HEK293 (cell line): Measurements from ENCODE around the gene TSC22D2.
"Not testable (repeated sequence)": the region's sequence is repeated elsewhere in the genome, so short reads cannot be mapped to it uniquely, and the experiment has no call there.

Experiments used
- CTCF ChIP-seq: fragments of 450-650 bp; formaldehyde crosslinking; IDR thresholded peaks from 2 replicates; pipeline ENCODE4 v1.5.1; 2016; ENCODE audit warnings: missing biosample characterization, missing genetic modification characterization
- GLI4 ChIP-seq: fragments of 450-650 bp; formaldehyde crosslinking; IDR thresholded peaks from 2 replicates; pipeline ENCODE4 v1.5.1; 2016; ENCODE audit warnings: missing biosample characterization, missing genetic modification characterization
- REST ChIP-seq: fragments of 450-650 bp; formaldehyde crosslinking; IDR thresholded peaks from 2 replicates; pipeline ENCODE4 v1.5.1; 2016; ENCODE audit warnings: missing biosample characterization, missing genetic modification characterization
- ZNF133 ChIP-seq: fragments of 450-650 bp; formaldehyde crosslinking; IDR thresholded peaks from 2 replicates; pipeline ENCODE4 v1.5.1; 2016; ENCODE audit warnings: missing biosample characterization, missing genetic modification characterization
- ZNF140 ChIP-seq: fragments of 450-650 bp; formaldehyde crosslinking; IDR thresholded peaks from 2 replicates; pipeline ENCODE4 v1.5.1; 2016; ENCODE audit warnings: missing biosample characterization, missing genetic modification characterization
- ZNF146 ChIP-seq: fragments of 450-650 bp; formaldehyde crosslinking; IDR thresholded peaks from 2 replicates; pipeline ENCODE4 v1.5.1; 2016; ENCODE audit warnings: missing biosample characterization, missing genetic modification characterization
- ZNF280D ChIP-seq: fragments of 450-650 bp; formaldehyde crosslinking; IDR thresholded peaks from 2 replicates; pipeline ENCODE4 v1.5.1; 2016; ENCODE audit warnings: missing biosample characterization, missing genetic modification characterization
- ZSCAN18 ChIP-seq: fragments of 450-650 bp; formaldehyde crosslinking; IDR thresholded peaks from 2 replicates; pipeline ENCODE4 v1.5.1; 2016; ENCODE audit warnings: missing biosample characterization, missing genetic modification characterization

- TF ChIP-seq ZNF280D (tag by site-specific recombination); REST (tag by site-specific recombination); GLI4; ZNF133 (tag by site-specific recombination); ZNF146 (tag by site-specific recombination); ZNF140 (tag by site-specific recombination); ZSCAN18; CTCF (tag by site-specific recombination): not testable (repeated sequence)
These were observed 92.9 kb downstream of the TSC22D2 start for GRCh38 chr3:150500960-150501359.
